Body of pancreas (tissue), 4 donors: ENCODE data around the gene TP53BP2. TPM values are rescaled to one million over a fixed set of nuclear protein-coding genes. Genes with fewer than 3 reads are reported as not detected.

ENCODE experiments used
- ATAC-seq: fragments of 150-250 bp; one replicate; pipeline ENCODE4 v1.9.1; 2016
- DNase-seq, 4 donors: peaks; one replicate each; pipeline ENCODE4 v3.0.0-alpha.2; 2019
- H3K27ac ChIP-seq, 4 donors: fragments of 200-600 bp; sonication (generic); 1 replicate in 3 of 4; 2 replicates in 1 of 4; pipeline versions ENCODE4 v1.5.1 to v1.6.1; 2016 to 2019; ENCODE audit warnings: mild to moderate bottlenecking in 1 of 4, mixed read lengths in 1 of 4, moderate library complexity in 1 of 4
- H3K27me3 ChIP-seq, 2 donors: fragments of 200-600 bp; sonication (generic); one replicate each; pipeline ENCODE4 v1.6.0; 2016; ENCODE audit warnings: mild to moderate bottlenecking in 1 of 2
- H3K36me3 ChIP-seq, 2 donors: fragments of 200-600 bp; sonication (generic); replicated peaks in 1 of 2; 2 replicates each; pipeline ENCODE4 v1.5.1; 2016; ENCODE audit warnings: low read depth in 2 of 2; ENCODE audit not compliant: insufficient read depth in 1 of 2
- H3K4me1 ChIP-seq: fragments of 200-600 bp; sonication (generic); one replicate; pipeline ENCODE4 v1.6.0; 2016
- H3K4me3 ChIP-seq, 2 donors: fragments of 200-600 bp; sonication (generic); 1 replicate in 1 of 2; 2 replicates in 1 of 2; pipeline ENCODE4 v1.5.1; 2016 to 2019
- H3K9me3 ChIP-seq, 3 donors: fragments of 200-600 bp; sonication (generic); 1 replicate in 2 of 3; 2 replicates in 1 of 3; pipeline ENCODE4 v1.5.1; 2016
- POLR2A ChIP-seq, 3 donors: fragments of 450-650 bp; IDR thresholded peaks; one replicate each; pipeline ENCODE4 v1.6.1; 2016; ENCODE audit warnings: antibody characterized with exemption in 3 of 3, mild to moderate bottlenecking in 2 of 3
- WGBS, 2 donors: methylation state at CpG; one replicate each; pipeline ENCODE4 v1.1.5; 2017; 5-methylcytosine and 5-hydroxymethylcytosine counted together
- intact Hi-C: fragments of 100-400 bp; cut with DNase I; formaldehyde crosslinking; loops from one replicate; pipeline ENCODE4 v1.15.1; 2023
- total RNA-seq, 2 donors: library from RNA; depleted of rRNA; stranded (reverse); fragments of >200 nt; gene quantifications; one replicate each; pipeline ENCODE4 v1.1.0, GENCODE V29; 2016
- TF ChIP-seq, protein P1 (sequence below), 7 experiments: fragments of 450-650 bp in 4 of 7; fragments of 200-600 bp in 3 of 7; sonication (generic) in 3 of 7; IDR thresholded peaks; one replicate each; pipeline ENCODE4 v1.5.1; 2016 to 2019; ENCODE audit warnings: antibody characterized with exemption in 7 of 7

Gene TP53BP2
- total RNA-seq, 2 donors from 2014 or later: 22.3 to 30.0 TPM

DNA sequence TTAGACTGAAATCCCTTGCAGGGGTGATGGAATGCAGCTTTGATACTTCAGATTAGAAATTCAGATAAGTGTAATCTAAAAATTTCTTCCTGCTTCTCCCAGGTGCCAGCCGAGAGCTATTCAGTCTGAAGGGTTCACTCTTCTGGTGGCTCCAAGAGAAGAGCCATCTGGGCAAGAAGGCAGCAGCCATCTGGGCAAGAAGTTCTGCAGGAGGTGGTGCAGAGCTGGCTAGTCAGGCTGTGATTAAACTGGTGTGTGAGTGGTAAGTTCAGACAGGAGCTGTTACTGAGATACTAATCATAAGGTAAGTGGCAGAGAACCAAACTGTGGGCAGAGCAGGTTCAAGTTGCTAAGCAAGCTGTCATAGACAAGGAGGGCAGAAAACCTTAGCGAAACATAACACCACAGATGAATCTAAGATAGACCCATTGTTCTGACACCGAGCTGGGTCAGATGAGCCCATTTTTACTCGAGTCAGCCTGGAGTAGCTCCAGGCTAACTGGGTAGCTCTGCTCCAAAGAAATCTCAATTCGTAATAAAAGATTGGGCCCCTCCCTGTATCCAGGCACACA, 14.4 kb upstream of the TP53BP2 start:
- DNase-seq (no peak), ATAC-seq (no peak)
- 54 to 59% methylated on average over 5 of the region's 5 CpGs for WGBS, 2 donors
- intact Hi-C loops: no loop called here
- Histone ChIP-seq H3K9me3 (no peaks in the 10 kb centered on the region), H3K36me3 (no peaks in the 10 kb centered on the region), H3K27me3 (no peaks in the 10 kb centered on the region), H3K4me1 (no peaks in the 10 kb centered on the region), H3K27ac (no peak overlapping the region), H3K4me3 (no peak overlapping the region)
- no peak for TF ChIP-seq POLR2A (IDR thresholded peaks at IDR 0.05)
- TF ChIP-seq, protein P1, sequence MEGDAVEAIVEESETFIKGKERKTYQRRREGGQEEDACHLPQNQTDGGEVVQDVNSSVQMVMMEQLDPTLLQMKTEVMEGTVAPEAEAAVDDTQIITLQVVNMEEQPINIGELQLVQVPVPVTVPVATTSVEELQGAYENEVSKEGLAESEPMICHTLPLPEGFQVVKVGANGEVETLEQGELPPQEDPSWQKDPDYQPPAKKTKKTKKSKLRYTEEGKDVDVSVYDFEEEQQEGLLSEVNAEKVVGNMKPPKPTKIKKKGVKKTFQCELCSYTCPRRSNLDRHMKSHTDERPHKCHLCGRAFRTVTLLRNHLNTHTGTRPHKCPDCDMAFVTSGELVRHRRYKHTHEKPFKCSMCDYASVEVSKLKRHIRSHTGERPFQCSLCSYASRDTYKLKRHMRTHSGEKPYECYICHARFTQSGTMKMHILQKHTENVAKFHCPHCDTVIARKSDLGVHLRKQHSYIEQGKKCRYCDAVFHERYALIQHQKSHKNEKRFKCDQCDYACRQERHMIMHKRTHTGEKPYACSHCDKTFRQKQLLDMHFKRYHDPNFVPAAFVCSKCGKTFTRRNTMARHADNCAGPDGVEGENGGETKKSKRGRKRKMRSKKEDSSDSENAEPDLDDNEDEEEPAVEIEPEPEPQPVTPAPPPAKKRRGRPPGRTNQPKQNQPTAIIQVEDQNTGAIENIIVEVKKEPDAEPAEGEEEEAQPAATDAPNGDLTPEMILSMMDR (IDR thresholded peaks at IDR 0.05): no peak

DNA sequence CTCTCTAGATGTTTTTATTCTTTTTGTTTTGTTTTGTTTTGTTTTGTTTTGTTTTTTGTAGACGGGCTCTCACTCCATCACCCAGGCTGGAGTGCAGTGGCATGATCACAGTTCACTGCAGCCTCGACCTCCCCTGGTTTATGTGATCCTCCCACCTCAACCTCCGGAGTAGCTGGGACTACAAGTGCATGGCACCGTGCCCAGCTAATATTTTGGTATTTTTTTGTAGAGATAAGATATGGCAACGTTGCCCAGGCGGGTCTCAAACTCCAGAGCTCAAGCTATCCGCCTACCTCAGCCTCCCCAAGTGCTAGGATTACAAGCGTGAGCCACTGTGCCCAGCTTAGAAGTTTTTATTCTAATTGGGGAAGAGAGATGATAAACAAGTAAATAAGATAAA, 13.3 kb upstream of the TP53BP2 start:
- no peak for TF ChIP-seq POLR2A (IDR thresholded peaks at IDR 0.05)
- TF ChIP-seq, protein P1 (IDR thresholded peaks at IDR 0.05): no peak
- ATAC-seq: no peak
- Histone ChIP-seq H3K4me1 (no peaks in the 10 kb centered on the region), H3K27me3 (no peaks in the 10 kb centered on the region), H3K9me3 (no peaks in the 10 kb centered on the region), H3K4me3 (no peak overlapping the region), H3K27ac (no peak overlapping the region), H3K36me3 (no peaks in the 10 kb centered on the region)
- WGBS, 2 donors: 49 to 56% methylated on average over 8 of the region's 8 CpGs
- no peak for DNase-seq
- intact Hi-C loops: no loop called here

DNA sequence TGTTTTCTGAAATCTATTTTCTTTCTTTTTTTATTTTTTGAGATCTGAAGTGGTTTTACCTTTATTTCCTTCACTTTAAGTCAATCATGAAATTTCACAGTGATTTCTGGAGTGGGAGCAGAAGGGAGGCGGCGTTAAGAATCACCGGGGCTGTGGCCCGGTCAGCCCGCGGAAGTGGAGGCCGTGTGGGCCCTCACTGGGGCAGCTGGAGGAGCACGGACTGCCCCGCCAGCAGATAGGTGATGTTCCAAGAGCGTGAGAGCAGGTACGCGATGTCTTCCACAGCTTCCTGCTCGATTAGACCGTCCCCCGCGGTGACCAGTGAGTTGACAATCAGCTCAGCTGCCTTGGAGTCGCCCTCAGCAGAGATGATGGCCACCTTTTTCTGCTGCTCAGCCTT, 10.6 kb upstream of the TP53BP2 start:
- 90 to 93% methylated on average over 17 of the region's 17 CpGs for WGBS, 2 donors
- H3K4me1 ChIP-seq: no peaks in the 10 kb centered on the region
- H3K4me3 ChIP-seq: no peak overlapping the region
- H3K27me3 ChIP-seq: no peaks in the 10 kb centered on the region
- H3K27ac ChIP-seq: no peak overlapping the region
- DNase-seq (no peak), ATAC-seq (no peak)
- H3K36me3 ChIP-seq: no peaks in the 10 kb centered on the region
- H3K9me3 ChIP-seq: no peaks in the 10 kb centered on the region
- TF ChIP-seq POLR2A (IDR thresholded peaks at IDR 0.05): no peak
- TF ChIP-seq, protein P1 (IDR thresholded peaks at IDR 0.05): no peak
- intact Hi-C loops: no loop called here

DNA sequence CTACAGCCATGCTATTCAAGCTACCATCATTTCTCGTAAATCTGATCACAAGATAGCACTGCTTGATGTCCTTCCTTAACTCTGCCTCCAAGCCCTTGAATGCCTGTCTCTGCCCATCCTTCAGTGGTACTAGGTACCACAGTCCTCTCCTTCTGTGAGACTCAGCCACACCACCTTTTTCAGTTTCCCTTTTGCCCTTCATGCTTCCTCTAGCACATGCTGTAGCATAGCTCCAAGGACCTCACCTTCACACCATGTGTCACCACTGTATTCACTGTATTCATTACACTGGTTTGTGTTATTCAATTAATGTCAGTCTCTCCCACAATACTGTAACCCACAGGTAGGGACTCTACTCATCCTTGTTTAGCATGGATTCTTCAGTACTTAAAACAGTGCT, 8.0 kb upstream of the TP53BP2 start:
- no peaks in the 10 kb centered on the region for H3K27me3 ChIP-seq
- intact Hi-C loops: no loop called here
- no peak overlapping the region for H3K27ac ChIP-seq
- H3K4me3 ChIP-seq: no peak overlapping the region
- no peaks in the 10 kb centered on the region for H3K4me1 ChIP-seq
- WGBS, 2 donors: 91 to 96% methylated on average over 1 of the region's 1 CpG
- H3K9me3 ChIP-seq: no peaks in the 10 kb centered on the region
- no peak for DNase-seq
- no peak for ATAC-seq
- no peaks in the 10 kb centered on the region for H3K36me3 ChIP-seq
- TF ChIP-seq, protein P1 (IDR thresholded peaks at IDR 0.05): no peak
- TF ChIP-seq POLR2A (IDR thresholded peaks at IDR 0.05): no peak

DNA sequence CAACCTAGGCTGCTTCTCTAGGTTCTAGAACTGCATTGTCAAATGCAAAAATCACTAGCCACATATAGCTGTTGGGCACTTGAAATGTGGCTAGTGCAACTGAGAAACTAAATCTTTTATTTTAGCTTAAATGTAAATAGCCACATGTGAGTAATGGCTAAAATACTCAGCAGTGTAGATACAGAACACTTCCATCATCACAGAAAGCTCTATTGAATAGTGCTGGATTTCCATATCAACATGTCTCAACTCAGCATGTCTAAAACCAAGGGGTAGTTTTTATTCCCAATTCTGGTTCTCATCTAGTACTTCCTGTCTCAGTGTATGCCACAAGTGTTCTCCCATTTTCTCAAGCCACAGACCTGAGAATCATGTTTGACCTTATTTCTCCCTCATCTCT, 7.5 kb upstream of the TP53BP2 start:
- intact Hi-C loops: no loop called here
- no peak for ATAC-seq
- no peak overlapping the region for H3K4me3 ChIP-seq

More for the DNA sequence above, 7.5 kb upstream of the TP53BP2 start:
- Histone ChIP-seq H3K27ac (no peak overlapping the region), H3K4me1 (no peaks in the 10 kb centered on the region), H3K27me3 (no peaks in the 10 kb centered on the region), H3K9me3 (no peaks in the 10 kb centered on the region), H3K36me3 (no peaks in the 10 kb centered on the region)
- no peak for DNase-seq
- TF ChIP-seq, protein P1 (IDR thresholded peaks at IDR 0.05): no peak
- no peak for TF ChIP-seq POLR2A (IDR thresholded peaks at IDR 0.05)
